Measurements from ENCODE around the gene TARBP1. TPM values are rescaled to one million over a fixed set of nuclear protein-coding genes. Genes with fewer than 3 reads are reported as not detected.

Gene TARBP1
- total and polyA plus RNA-seq, 12 donors = 4.6 to 49.9 (median 9.0) TPM

DNA sequence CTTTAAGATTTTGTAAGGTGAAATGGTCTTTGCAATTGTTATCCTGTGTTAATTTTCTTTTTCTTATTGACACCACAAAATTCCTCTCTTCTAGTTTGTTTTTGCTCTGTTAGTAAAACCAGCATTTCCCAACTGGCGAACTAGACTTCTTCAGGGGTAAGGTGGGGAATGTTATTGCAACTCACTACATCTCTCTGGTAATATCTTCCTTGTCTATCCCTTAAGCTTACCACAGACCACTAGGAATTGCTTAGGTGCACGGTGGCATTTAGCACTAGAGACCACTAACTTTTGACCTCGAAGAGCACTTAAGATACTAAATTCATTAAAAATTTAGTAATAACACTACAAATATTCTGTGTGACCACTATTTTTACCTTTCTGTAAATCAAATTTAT is 109.9 kb downstream of the TARBP1 start:
- ATAC-seq = no peak
- no peak for DNase-seq
- Histone ChIP-seq H3K9me3 (no peaks in the 10 kb centered on the region), H3K36me3 (no peaks in the 10 kb centered on the region), H3K27me3 (peaks cover 0 to 6% (median 0%) of the 10 kb centered on the region in 7 donors), H3K27ac (no peak overlapping the region), H3K4me3 (no peak overlapping the region), H3K4me1 (peaks cover under 1 to 11% (median 7%) of the 10 kb centered on the region in 9 donors)
- 81 to 89% methylated on average over 3 of the region's 3 CpGs for WGBS, 2 donors
- TF ChIP-seq, protein P1, sequence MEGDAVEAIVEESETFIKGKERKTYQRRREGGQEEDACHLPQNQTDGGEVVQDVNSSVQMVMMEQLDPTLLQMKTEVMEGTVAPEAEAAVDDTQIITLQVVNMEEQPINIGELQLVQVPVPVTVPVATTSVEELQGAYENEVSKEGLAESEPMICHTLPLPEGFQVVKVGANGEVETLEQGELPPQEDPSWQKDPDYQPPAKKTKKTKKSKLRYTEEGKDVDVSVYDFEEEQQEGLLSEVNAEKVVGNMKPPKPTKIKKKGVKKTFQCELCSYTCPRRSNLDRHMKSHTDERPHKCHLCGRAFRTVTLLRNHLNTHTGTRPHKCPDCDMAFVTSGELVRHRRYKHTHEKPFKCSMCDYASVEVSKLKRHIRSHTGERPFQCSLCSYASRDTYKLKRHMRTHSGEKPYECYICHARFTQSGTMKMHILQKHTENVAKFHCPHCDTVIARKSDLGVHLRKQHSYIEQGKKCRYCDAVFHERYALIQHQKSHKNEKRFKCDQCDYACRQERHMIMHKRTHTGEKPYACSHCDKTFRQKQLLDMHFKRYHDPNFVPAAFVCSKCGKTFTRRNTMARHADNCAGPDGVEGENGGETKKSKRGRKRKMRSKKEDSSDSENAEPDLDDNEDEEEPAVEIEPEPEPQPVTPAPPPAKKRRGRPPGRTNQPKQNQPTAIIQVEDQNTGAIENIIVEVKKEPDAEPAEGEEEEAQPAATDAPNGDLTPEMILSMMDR (IDR thresholded peaks at IDR 0.05) = no peak
- intact Hi-C loops (cut with DNase I) = no loop called here

DNA sequence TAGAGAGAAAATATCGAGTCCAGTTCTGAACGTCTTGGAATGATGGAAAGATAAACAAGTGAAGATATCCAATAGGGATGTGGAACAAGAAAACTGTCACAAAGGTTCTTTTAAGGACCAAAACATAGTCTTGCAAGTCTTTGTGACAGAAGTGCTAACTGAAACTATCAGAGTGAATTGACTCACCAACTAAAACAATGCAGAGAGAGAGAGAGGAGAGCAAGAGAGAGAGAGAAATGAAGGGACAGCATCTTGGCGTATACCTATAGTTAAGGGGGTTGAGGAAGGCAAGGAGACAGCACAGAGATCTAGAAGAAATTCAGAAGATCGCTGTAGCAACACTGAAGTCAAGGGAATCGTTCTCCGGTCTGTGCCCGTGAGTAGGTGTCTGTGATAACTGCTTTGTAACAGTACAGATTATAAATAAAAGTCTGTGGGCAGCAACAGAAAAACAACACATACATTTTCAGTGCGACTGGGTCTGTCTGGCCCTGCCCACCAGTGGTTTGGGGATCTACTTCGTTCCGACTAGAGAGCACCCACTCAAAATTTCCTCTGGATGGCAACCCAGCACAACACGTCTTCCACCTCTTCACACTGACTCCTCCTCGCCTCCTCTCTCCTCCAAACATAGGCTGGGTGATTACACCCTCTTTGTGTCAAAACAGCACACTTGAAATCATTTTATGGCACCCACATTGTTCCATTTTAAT is 110.5 kb downstream of the TARBP1 start:
- no peak overlapping the region for H3K4me3 ChIP-seq
- H3K36me3 ChIP-seq = no peaks in the 10 kb centered on the region
- ATAC-seq = no peak
- TF ChIP-seq, protein P1 (IDR thresholded peaks at IDR 0.05) = no peak
- H3K4me1 ChIP-seq = peaks cover 0 to 11% (median 7%) of the 10 kb centered on the region in 9 donors
- peaks cover 0 to 6% (median 0%) of the 10 kb centered on the region in 7 donors for H3K27me3 ChIP-seq
- 71 to 72% methylated on average over 12 of the region's 12 CpGs for WGBS, 2 donors
- H3K9me3 ChIP-seq = no peaks in the 10 kb centered on the region
- H3K27ac ChIP-seq = no peak overlapping the region
- intact Hi-C loops (cut with DNase I) = no loop called here
- no peak for DNase-seq

DNA sequence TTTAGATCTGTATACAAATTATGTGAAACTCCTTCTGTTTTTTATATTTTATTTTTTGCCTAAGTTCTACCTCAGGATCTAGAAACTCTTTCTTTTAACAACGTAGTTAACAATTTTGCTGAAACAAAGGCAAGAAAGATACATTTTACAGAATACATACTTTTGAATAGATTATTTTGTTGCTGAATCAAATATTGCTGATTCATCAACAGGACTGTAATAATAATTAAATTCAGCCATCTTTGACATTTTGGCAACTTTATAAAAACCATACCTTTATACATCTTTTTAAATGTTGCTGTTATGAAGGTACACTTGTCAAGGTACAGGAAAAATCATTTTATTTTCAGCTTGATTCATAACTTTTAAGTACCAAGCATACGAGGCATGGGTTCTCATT is 116.4 kb downstream of the TARBP1 start:
- 84 to 92% methylated on average over 2 of the region's 2 CpGs for WGBS, 2 donors
- Histone ChIP-seq H3K27ac (no peak overlapping the region), H3K4me3 (no peak overlapping the region), H3K9me3 (no peaks in the 10 kb centered on the region), H3K27me3 (peaks cover 0 to 17% (median 0%) of the 10 kb centered on the region in 7 donors), H3K36me3 (no peaks in the 10 kb centered on the region), H3K4me1 (no peaks in the 10 kb centered on the region)
- intact Hi-C loops (cut with DNase I) = no loop called here
- DNase-seq = no peak
- ATAC-seq = no peak
- TF ChIP-seq, protein P1 (IDR thresholded peaks at IDR 0.05) = no peak

DNA sequence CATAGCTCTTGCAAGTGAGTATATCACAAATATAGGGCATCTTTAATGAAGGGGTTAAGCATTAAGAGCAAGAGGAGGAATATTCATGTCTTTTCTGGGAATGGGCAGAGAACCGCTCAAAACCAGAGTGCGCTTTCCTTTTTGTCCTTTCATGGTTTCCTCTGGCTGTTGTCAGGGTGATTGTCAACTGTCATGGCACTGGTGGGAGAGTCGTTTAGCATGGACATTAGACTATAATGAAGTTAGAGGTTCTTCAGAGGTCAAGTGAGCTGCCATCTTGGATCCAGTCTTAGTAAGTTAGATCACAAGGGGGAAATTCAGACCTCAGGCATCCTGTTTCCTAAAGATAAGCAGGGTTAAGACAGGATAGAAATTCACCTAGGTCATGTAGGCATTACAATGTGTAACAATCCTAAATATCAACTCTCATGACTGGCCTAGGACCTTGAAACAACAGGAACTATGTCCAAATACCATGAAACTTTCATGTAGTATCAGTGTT is 117.8 kb downstream of the TARBP1 start:
- H3K9me3 ChIP-seq = no peaks in the 10 kb centered on the region
- WGBS, 2 donors = 78 to 82% methylated on average over 3 of the region's 3 CpGs
- ATAC-seq (no peak), DNase-seq (no peak)
- no peak overlapping the region for H3K4me3 ChIP-seq
- peaks cover 0 to 18% (median 7%) of the 10 kb centered on the region in 7 donors for H3K27me3 ChIP-seq
- TF ChIP-seq, protein P1 (IDR thresholded peaks at IDR 0.05) = no peak
- no peaks in the 10 kb centered on the region for H3K36me3 ChIP-seq
- intact Hi-C loops (cut with DNase I) = no loop called here
- H3K4me1 ChIP-seq = no peaks in the 10 kb centered on the region
- no peak overlapping the region for H3K27ac ChIP-seq

Data from heart right ventricle (tissue), 16 donors.